Measurements from ENCODE around the gene DEPDC1B. TPM values are rescaled to one million over a fixed set of nuclear protein-coding genes. Genes with fewer than 3 reads are reported as not detected.

DEPDC1B gene
- total and polyA plus RNA-seq, 2 experiments from 2014 or later = 38.3 to 67.9 TPM

DNA sequence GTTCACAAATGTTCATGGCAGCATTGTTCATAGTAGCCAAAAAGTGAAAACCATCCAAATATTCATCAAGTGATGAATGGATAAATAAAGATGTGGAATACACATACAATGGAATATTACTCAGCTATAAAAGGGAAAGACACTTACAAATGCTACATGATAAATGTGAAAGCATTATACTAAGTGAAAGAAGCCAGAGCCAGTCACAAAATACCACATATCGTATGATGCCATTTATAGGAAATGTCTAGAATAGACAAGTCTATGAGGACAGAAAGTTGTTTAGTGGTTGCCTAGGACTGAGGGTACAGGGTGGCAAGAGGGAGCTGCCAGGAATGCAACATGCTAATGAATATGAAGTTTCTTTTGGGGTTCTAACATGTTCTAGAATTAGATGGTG lies 148.7 kb downstream of the DEPDC1B start (continued):
- TF ChIP-seq JUNB (IDR thresholded peaks at IDR 0.05; ENCODE audit: unreplicated experiment) (no peak), ZNF114 (CRISPR knock-in tag; IDR thresholded peaks at IDR 0.05) (no peak), CREB1 (CRISPR knock-in tag; IDR thresholded peaks at IDR 0.05; ENCODE audit: low read depth) (no peak), STAT1 (IDR thresholded peaks at IDR 0.05; ENCODE audit: unreplicated experiment) (no peak), EZH2phosphoT487 (IDR thresholded peaks at IDR 0.05; ENCODE audit: unreplicated experiment) (no peak), EZH2 (IDR thresholded peaks at IDR 0.05; ENCODE audit: low read depth, unreplicated experiment) (no peak), CTCF (conservative IDR thresholded peaks at IDR 0.05; ENCODE audit: low read depth in 2 of 2) (no peak), POLR2AphosphoS5 (IDR thresholded peaks at IDR 0.05; ENCODE audit: low read depth) (no peak), NANOG (IDR thresholded peaks at IDR 0.05; ENCODE audit: borderline replicate concordance) (no peak), ZNF331 (CRISPR knock-in tag; IDR thresholded peaks at IDR 0.05; ENCODE audit: low read depth) (no peak)
- TF ChIP-seq, protein P1, sequence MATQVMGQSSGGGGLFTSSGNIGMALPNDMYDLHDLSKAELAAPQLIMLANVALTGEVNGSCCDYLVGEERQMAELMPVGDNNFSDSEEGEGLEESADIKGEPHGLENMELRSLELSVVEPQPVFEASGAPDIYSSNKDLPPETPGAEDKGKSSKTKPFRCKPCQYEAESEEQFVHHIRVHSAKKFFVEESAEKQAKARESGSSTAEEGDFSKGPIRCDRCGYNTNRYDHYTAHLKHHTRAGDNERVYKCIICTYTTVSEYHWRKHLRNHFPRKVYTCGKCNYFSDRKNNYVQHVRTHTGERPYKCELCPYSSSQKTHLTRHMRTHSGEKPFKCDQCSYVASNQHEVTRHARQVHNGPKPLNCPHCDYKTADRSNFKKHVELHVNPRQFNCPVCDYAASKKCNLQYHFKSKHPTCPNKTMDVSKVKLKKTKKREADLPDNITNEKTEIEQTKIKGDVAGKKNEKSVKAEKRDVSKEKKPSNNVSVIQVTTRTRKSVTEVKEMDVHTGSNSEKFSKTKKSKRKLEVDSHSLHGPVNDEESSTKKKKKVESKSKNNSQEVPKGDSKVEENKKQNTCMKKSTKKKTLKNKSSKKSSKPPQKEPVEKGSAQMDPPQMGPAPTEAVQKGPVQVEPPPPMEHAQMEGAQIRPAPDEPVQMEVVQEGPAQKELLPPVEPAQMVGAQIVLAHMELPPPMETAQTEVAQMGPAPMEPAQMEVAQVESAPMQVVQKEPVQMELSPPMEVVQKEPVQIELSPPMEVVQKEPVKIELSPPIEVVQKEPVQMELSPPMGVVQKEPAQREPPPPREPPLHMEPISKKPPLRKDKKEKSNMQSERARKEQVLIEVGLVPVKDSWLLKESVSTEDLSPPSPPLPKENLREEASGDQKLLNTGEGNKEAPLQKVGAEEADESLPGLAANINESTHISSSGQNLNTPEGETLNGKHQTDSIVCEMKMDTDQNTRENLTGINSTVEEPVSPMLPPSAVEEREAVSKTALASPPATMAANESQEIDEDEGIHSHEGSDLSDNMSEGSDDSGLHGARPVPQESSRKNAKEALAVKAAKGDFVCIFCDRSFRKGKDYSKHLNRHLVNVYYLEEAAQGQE (IDR thresholded peaks at IDR 0.05; ENCODE audit: unreplicated experiment) = no peak

GRCh38 chr5:60550311-60550710 lies 149.7 kb downstream of the DEPDC1B start:
- Histone ChIP-seq H3F3A (replicated peaks; ENCODE audit: low read depth) (no peaks in the 10 kb centered on the region), H4K20me1 (replicated peaks; ENCODE audit: insufficient read depth) (no peaks in the 10 kb centered on the region), H3K4me1 (ENCODE audit: insufficient read depth) (no peaks in the 10 kb centered on the region), H3K9me2 (ENCODE audit: insufficient read depth) (0 out of 2 replicates have a peak, but pooled peaks cover 4% of the 10 kb centered on the region), H3K4me3 (no peak overlapping the region), H3K79me2 (replicated peaks; ENCODE audit: insufficient read depth) (no peaks in the 10 kb centered on the region), H2AFZ (no peak overlapping the region), H3K36me3 (ENCODE audit: insufficient read depth) (no peaks in the 10 kb centered on the region), H3K27ac (ENCODE audit: low read depth) (no peak overlapping the region), H3K4me2 (no peak overlapping the region), H3K27me3 (ENCODE audit: insufficient read depth) (no peaks in the 10 kb centered on the region)
- no peaks in the 10 kb centered on the region for H3K4me1 Mint-ChIP-seq
- H3K27ac Mint-ChIP-seq = no peak overlapping the region
- no peak overlapping the region for H3K4me3 Mint-ChIP-seq
- ATAC-seq (no peak), DNase-seq (ENCODE audit: low spot score) (no peak)
- peaks cover 5% of the 10 kb centered on the region for H3K36me3 Mint-ChIP-seq (ENCODE audit: low read depth)
- TF ChIP-seq CTCF (conservative IDR thresholded peaks at IDR 0.05; ENCODE audit: low read depth in 2 of 2) (no peak), EZH2phosphoT487 (IDR thresholded peaks at IDR 0.05; ENCODE audit: unreplicated experiment) (no peak), ZNF114 (CRISPR knock-in tag; IDR thresholded peaks at IDR 0.05) (no peak), JUNB (IDR thresholded peaks at IDR 0.05; ENCODE audit: unreplicated experiment) (no peak), POLR2AphosphoS5 (IDR thresholded peaks at IDR 0.05; ENCODE audit: low read depth) (no peak), CREB1 (CRISPR knock-in tag; IDR thresholded peaks at IDR 0.05; ENCODE audit: low read depth) (no peak), STAT1 (IDR thresholded peaks at IDR 0.05; ENCODE audit: unreplicated experiment) (no peak), ZNF331 (CRISPR knock-in tag; IDR thresholded peaks at IDR 0.05; ENCODE audit: low read depth) (no peak)
- TF ChIP-seq, protein P2, sequence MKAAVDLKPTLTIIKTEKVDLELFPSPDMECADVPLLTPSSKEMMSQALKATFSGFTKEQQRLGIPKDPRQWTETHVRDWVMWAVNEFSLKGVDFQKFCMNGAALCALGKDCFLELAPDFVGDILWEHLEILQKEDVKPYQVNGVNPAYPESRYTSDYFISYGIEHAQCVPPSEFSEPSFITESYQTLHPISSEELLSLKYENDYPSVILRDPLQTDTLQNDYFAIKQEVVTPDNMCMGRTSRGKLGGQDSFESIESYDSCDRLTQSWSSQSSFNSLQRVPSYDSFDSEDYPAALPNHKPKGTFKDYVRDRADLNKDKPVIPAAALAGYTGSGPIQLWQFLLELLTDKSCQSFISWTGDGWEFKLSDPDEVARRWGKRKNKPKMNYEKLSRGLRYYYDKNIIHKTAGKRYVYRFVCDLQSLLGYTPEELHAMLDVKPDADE (IDR thresholded peaks at IDR 0.05) = no peak
- H3K27me3 Mint-ChIP-seq (ENCODE audit: insufficient read depth, low read depth, poor library complexity) = no peaks in the 10 kb centered on the region
- H3K9me3 Mint-ChIP-seq = peaks cover 5% of the 10 kb centered on the region

All from GM23338 (cell line).